ENCODE results near the gene IFITM2. TPM values are rescaled to one million over a fixed set of nuclear protein-coding genes. Genes with fewer than 3 reads are reported as not detected.

IFITM2 gene
- total RNA-seq, 4 donors from 2014 or later, result 22.2 to 99.4 (median 52.9) TPM

DNA sequence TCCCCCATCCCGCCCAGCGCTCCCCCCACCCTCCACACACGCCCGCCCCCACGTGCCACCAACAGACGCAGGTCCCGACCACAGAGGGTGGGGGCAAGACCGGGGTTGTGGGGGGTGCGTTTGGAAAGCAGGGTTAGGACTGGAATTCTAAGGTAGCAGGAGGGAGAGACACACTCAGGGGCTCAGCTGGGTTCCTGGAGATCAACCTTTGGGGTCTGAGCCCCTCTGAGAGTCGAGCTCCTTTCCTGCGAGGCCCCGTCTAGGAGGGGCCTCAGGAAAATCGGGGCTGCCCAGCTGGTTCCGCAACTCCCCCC is 18.3 kb upstream of the IFITM2 start:
- 26 to 65% methylated on average over 5 to 12 of the region's 14 CpGs for WGBS, 2 donors
- TF ChIP-seq POLR2A (IDR thresholded peaks at IDR 0.05), result no peak
- TF ChIP-seq, protein P1, sequence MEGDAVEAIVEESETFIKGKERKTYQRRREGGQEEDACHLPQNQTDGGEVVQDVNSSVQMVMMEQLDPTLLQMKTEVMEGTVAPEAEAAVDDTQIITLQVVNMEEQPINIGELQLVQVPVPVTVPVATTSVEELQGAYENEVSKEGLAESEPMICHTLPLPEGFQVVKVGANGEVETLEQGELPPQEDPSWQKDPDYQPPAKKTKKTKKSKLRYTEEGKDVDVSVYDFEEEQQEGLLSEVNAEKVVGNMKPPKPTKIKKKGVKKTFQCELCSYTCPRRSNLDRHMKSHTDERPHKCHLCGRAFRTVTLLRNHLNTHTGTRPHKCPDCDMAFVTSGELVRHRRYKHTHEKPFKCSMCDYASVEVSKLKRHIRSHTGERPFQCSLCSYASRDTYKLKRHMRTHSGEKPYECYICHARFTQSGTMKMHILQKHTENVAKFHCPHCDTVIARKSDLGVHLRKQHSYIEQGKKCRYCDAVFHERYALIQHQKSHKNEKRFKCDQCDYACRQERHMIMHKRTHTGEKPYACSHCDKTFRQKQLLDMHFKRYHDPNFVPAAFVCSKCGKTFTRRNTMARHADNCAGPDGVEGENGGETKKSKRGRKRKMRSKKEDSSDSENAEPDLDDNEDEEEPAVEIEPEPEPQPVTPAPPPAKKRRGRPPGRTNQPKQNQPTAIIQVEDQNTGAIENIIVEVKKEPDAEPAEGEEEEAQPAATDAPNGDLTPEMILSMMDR (IDR thresholded peaks at IDR 0.05), result no peak
- no peak overlapping the region for H3K4me3 ChIP-seq (ENCODE audit: low read depth, poor library complexity, severe bottlenecking)
- intact Hi-C loops (cut with DNase I; ENCODE audit: low total_unique reads), result no loop called here
- DNase-seq (ENCODE audit: low spot score in 2 of 2), result peak in 1 of 2 donors; percentile 85

DNA sequence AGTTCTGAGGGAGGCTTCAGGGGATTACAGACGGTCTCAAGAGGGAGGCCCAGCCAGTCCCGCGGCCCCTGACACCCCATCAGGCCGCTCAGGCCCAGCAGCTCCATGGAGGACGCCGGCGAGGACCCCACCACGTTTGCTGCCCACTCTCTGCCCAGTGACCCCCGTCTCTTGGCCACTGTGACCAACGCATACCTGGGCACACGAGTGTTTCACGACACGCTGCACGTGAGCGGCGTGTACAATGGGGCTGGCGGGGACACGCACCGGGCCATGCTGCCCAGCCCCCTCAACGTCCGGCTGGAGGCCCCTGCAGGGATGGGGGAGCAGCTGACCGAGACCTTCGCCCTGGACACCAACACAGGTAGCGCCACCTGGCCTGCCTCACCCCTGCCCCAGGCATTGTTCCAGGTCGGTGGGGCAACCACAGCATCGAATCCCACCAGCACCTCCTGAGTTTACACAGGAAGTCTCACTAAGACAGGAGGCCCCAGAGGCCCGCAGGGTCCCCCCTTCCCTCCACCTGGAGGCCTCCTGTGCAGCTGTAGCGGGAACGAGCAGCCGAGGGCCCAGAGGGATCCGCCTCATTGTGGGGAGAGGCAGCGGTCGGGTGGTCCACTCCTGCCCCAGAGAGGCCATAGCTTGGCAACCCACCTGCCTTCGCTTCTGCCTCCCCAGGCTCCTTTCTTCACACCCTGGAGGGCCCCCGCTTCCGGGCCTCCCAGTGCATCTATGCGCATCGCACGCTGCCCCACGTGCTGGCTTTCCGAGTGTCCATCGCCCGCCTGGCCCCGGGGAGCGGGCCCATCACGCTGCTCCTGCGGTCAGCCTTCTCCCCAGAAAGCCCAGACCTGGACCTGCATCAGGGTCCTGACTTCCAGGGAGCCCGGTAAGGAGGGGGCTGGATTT is 17.6 kb upstream of the IFITM2 start:
- no peak for TF ChIP-seq POLR2A (IDR thresholded peaks at IDR 0.05)
- peak in 1 of 2 donors; percentile 86 for DNase-seq (ENCODE audit: low spot score in 2 of 2)
- 81 to 89% methylated on average over 35 to 45 of the region's 48 CpGs for WGBS, 2 donors
- intact Hi-C loops (cut with DNase I; ENCODE audit: low total_unique reads), result no loop called here
- no peak overlapping the region for H3K4me3 ChIP-seq (ENCODE audit: low read depth, poor library complexity, severe bottlenecking)

GRCh38 chr11:290621-291231 is 16.9 kb upstream of the IFITM2 start:
- intact Hi-C loops (cut with DNase I; ENCODE audit: low total_unique reads), result no loop called here

GRCh38 chr11:291281-292210 is 16.1 kb upstream of the IFITM2 start:
- intact Hi-C loops (cut with DNase I; ENCODE audit: low total_unique reads), result no loop called here
- DNase-seq (ENCODE audit: low spot score in 2 of 2), result peak in 1 of 2 donors; percentile 83
- WGBS, 2 donors, result 87 to 88% methylated on average over 32 to 44 of the region's 44 CpGs
- TF ChIP-seq, protein P1 (IDR thresholded peaks at IDR 0.05), result no peak
- TF ChIP-seq POLR2A (IDR thresholded peaks at IDR 0.05), result no peak
- no peak overlapping the region for H3K4me3 ChIP-seq (ENCODE audit: low read depth, poor library complexity, severe bottlenecking)

More at GRCh38 chr11:290621-291231, 16.9 kb upstream of the IFITM2 start:
- 91 to 94% methylated on average over 4 to 13 of the region's 13 CpGs for WGBS, 2 donors
- peak in 1 of 2 donors; percentile 78 for DNase-seq (ENCODE audit: low spot score in 2 of 2)
- no peak overlapping the region for H3K4me3 ChIP-seq (ENCODE audit: low read depth, poor library complexity, severe bottlenecking)
- TF ChIP-seq, protein P1 (IDR thresholded peaks at IDR 0.05), result no peak
- TF ChIP-seq POLR2A (IDR thresholded peaks at IDR 0.05), result no peak

GRCh38 chr11:292211-293121 is 15.2 kb upstream of the IFITM2 start:
- no peak overlapping the region for H3K4me3 ChIP-seq (ENCODE audit: low read depth, poor library complexity, severe bottlenecking)
- intact Hi-C loops (cut with DNase I; ENCODE audit: low total_unique reads), result no loop called here
- TF ChIP-seq, protein P1 (IDR thresholded peaks at IDR 0.05), result no peak
- TF ChIP-seq POLR2A (IDR thresholded peaks at IDR 0.05), result no peak
- 90 to 91% methylated on average over 24 to 26 of the region's 29 CpGs for WGBS, 2 donors
- peak in 1 of 2 donors; percentile 82 for DNase-seq (ENCODE audit: low spot score in 2 of 2)
